SK-N-MC (cell line): ENCODE data around the gene CPNE6.

Source experiments
- EZH2 ChIP-seq: fragments of 200-600 bp; sonication (generic); IDR thresholded peaks from one replicate; pipeline ENCODE4 v1.6.1; 2017; ENCODE audit warnings: antibody characterized with exemption
- POLR2AphosphoS5 ChIP-seq: IDR thresholded peaks from 2 replicates; pipeline ENCODE4 v1.6.1; 2012; ENCODE audit warnings: mild to moderate bottlenecking, low read depth, low read length, borderline replicate concordance

DNA sequence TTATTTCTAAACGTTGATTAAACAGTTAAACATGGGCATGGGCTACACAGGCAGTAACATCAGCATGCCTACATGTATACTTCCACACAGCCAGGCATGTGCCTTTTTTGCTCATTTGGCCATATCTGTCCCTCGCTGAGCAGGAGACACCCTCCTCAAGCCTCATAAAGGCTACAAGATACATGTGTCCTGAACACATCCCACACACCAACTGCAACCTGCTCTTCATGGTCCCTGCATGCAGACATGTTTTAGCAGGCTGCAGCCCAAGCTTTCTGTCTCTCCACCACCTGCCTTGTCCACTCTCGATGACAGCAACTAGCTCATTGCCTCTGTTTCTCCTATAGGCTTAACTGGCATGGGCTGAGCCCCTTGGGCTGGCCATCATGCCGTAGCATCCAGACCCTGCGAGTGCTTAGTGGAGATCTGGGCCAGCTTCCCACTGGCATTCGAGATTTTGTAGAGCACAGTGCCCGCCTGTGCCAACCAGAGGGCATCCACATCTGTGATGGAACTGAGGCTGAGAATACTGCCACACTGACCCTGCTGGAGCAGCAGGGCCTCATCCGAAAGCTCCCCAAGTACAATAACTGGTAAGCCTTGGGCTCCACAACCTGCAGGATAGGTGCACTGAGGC is 25.3 kb downstream of the CPNE6 start:
- TF ChIP-seq POLR2AphosphoS5 (no peak), EZH2 (no peak)
